GM12873 (cell line): ENCODE data around the gene EFHC2.

ENCODE experiments used
- CTCF ChIP-seq: IDR thresholded peaks from 2 replicates; pipeline ENCODE4 v1.5.1; 2012; ENCODE audit warnings: low read depth, mild to moderate bottlenecking, moderate library complexity, low read length, control low read depth; ENCODE audit not compliant: insufficient read depth; ENCODE audit errors: missing control alignments

The EFHC2 gene

GRCh38 chrX:44344194-44344593, 722 bp upstream of the EFHC2 start:
- TF ChIP-seq CTCF, result no peak

GRCh38 chrX:44342866-44343265, 606 bp downstream of the EFHC2 start:
- TF ChIP-seq CTCF, result no peak

- TF ChIP-seq CTCF, result no peak
These were observed 5.1 kb downstream of the EFHC2 start for GRCh38 chrX:44338361-44338760.

- no peak for TF ChIP-seq CTCF
These were observed 11.0 kb downstream of the EFHC2 start for GRCh38 chrX:44332437-44332836.

GRCh38 chrX:44330227-44330626, 13.2 kb downstream of the EFHC2 start:
- TF ChIP-seq CTCF, result no peak

- TF ChIP-seq CTCF, result no peak
These were observed 23.9 kb downstream of the EFHC2 start for GRCh38 chrX:44319550-44319949.

- no peak for TF ChIP-seq CTCF
These were observed 26.3 kb downstream of the EFHC2 start for GRCh38 chrX:44317181-44317580.
